ENCODE measurements around the gene CAV2. TPM values are rescaled to one million over a fixed set of nuclear protein-coding genes. Genes with fewer than 3 reads are reported as not detected.

Gene CAV2
- total RNA-seq, 1 experiment from 2014 or later: 76.6 TPM

- TF ChIP-seq CTCF (conservative IDR thresholded peaks at IDR 0.05; ENCODE audit: low read depth, low read length) (no peak), EZH2phosphoT487 (IDR thresholded peaks at IDR 0.05; ENCODE audit: borderline replicate concordance, low read length) (no peak), EZH2 (IDR thresholded peaks at IDR 0.05; ENCODE audit: low read length, unreplicated experiment) (no peak)
- ChIA-PET CTCF (no interaction called here), POLR2A (ENCODE audit: unreplicated experiment) (no interaction called here)
- Histone ChIP-seq H3K9me3 (ENCODE audit: low read length) (no peaks in the 10 kb centered on the region), H3K4me2 (ENCODE audit: low read length) (no peak overlapping the region), H4K20me1 (ENCODE audit: low read length) (no peaks in the 10 kb centered on the region), H3K36me3 (ENCODE audit: low read depth, low read length) (peaks cover 34% of the 10 kb centered on the region), H3K4me3 (ENCODE audit: low read length) (no peak overlapping the region), H3K27ac (ENCODE audit: low read length) (no peak overlapping the region), H3K4me1 (ENCODE audit: insufficient read depth, low read length) (peaks cover 21% of the 10 kb centered on the region), H3K9ac (ENCODE audit: low read length) (no peak overlapping the region), H3K27me3 (ENCODE audit: low read length) (no peaks in the 10 kb centered on the region), H2AFZ (ENCODE audit: low read length) (no peak overlapping the region), H3F3A (ENCODE audit: low read length, unreplicated experiment) (no peaks in the 10 kb centered on the region), H3K79me2 (ENCODE audit: low read length) (peaks cover 68% of the 10 kb centered on the region), H3K9me2 (replicated peaks; ENCODE audit: low read length) (no peaks in the 10 kb centered on the region)
- DNase-seq (no peak), ATAC-seq (no peak)
- BruUV-seq (replicated peaks): no TSS peak
- intact Hi-C loops (cut with micrococcal nuclease): no loop called here
These were observed 4.3 kb downstream of the CAV2 start for GRCh38 chr7:116503835-116504234.

DNA sequence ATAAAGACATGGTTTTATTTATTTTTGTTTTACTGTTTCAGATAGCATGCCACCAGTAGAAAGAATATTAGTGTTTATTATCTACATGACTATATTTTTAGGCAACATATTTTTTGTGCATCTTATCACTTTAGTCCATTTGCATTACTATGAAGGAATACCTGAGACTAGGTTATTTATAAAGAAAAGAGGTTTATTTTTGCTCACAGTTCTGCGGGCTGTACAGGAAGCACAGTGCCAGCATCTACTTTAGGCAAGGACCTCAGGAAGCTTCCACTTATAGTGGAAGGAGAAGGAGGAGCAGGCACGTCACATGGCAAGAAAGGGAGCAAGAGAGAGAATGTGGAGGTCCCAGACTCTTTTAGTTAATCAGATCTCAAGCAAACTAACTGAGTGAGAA lies 5.7 kb downstream of the CAV2 start:
- BruUV-seq (replicated peaks): no TSS peak

More for the DNA sequence above, 5.7 kb downstream of the CAV2 start:
- CTCF ChIA-PET: interaction anchor here (0.6 kb wide), 1 partner anchor 333 kb away, joined by 4 read pairs; no protein-coding TSS in a partner anchor
- intact Hi-C loops (cut with micrococcal nuclease): no loop called here
- no peaks in the 10 kb centered on the region for H3K9me2 ChIP-seq (replicated peaks; ENCODE audit: low read length)
- H3K4me2 ChIP-seq (ENCODE audit: low read length): no peak overlapping the region
- no peaks in the 10 kb centered on the region for H4K20me1 ChIP-seq (ENCODE audit: low read length)
- peaks cover 38% of the 10 kb centered on the region for H3K36me3 ChIP-seq (ENCODE audit: low read depth, low read length)
- TF ChIP-seq CTCF (conservative IDR thresholded peaks at IDR 0.05; ENCODE audit: low read depth, low read length) (no peak), EZH2 (IDR thresholded peaks at IDR 0.05; ENCODE audit: low read length, unreplicated experiment) (no peak), EZH2phosphoT487 (IDR thresholded peaks at IDR 0.05; ENCODE audit: borderline replicate concordance, low read length) (no peak)
- ATAC-seq (no peak), DNase-seq (no peak)
- H3K9ac ChIP-seq (ENCODE audit: low read length): no peak overlapping the region
- H3K27ac ChIP-seq (ENCODE audit: low read length): no peak overlapping the region
- H3K27me3 ChIP-seq (ENCODE audit: low read length): no peaks in the 10 kb centered on the region
- peaks cover 23% of the 10 kb centered on the region for H3K4me1 ChIP-seq (ENCODE audit: insufficient read depth, low read length)
- no peak overlapping the region for H3K4me3 ChIP-seq (ENCODE audit: low read length)
- no peaks in the 10 kb centered on the region for H3K9me3 ChIP-seq (ENCODE audit: low read length)
- peaks cover 61% of the 10 kb centered on the region for H3K79me2 ChIP-seq (ENCODE audit: low read length)
- no peak overlapping the region for H2AFZ ChIP-seq (ENCODE audit: low read length)
- POLR2A ChIA-PET (ENCODE audit: unreplicated experiment): no interaction called here
- H3F3A ChIP-seq (ENCODE audit: low read length, unreplicated experiment): no peaks in the 10 kb centered on the region

Data from PC-3 (cell line).